IMR-90 (cell line): ENCODE data around the gene CACNA2D3. TPM values are rescaled to one million over a fixed set of nuclear protein-coding genes. Genes with fewer than 3 reads are reported as not detected.
"Not testable (repeated sequence)": the region's sequence is repeated elsewhere in the genome, so short reads cannot be mapped to it uniquely, and the experiment has no call there.

Source experiments
- ATAC-seq: fragments of 200-7000 bp; cut with Tn5 transposase; 2 replicates; pipeline ENCODE4 v1.9.1; 2020; ENCODE audit warnings: low read depth, mild to moderate bottlenecking, moderate library complexity
- BruUV-seq: library from RNA; stranded (reverse); fragments of 400-500 nt; replicated peaks from 2 replicates; lab custom pipeline; 2021; lab: Mats Ljungman, UMichigan
- CTCF ChIA-PET: fragments of 300-600 bp; formaldehyde crosslinking; extraction: SDS; loops from one replicate; lab custom pipeline; 2021; ENCODE audit warnings: antibody characterized with exemption; lab: Yijun Ruan, JAX
- POLR2A ChIA-PET: fragments of 300-600 bp; sonication (Branson Sonifier 250); formaldehyde crosslinking; loops from one replicate; lab custom pipeline; 2022; ENCODE audit warnings: antibody characterized with exemption; ENCODE audit not compliant: unreplicated experiment; lab: Charles Lee
- DNase-seq: peaks from one replicate; pipeline ENCODE4 v3.0.0; 2013
- H2AFZ ChIP-seq: replicated peaks from 2 replicates; pipeline ENCODE3; 2013; ENCODE audit warnings: low read length, mild to moderate bottlenecking; ENCODE audit not compliant: poor library complexity
- H2AK5ac ChIP-seq: 2 replicates; pipeline ENCODE4 v1.6.1; 2013; ENCODE audit warnings: low read depth, low read length, inconsistent platforms
- H2AK9ac ChIP-seq: replicated peaks from 2 replicates; pipeline ENCODE3; 2013; ENCODE audit warnings: mild to moderate bottlenecking, low read depth, low read length, moderate library complexity; ENCODE audit not compliant: poor library complexity
- H2BK120ac ChIP-seq: 2 replicates; pipeline ENCODE4 v1.6.1; 2013; ENCODE audit warnings: low read depth, low read length, inconsistent platforms
- H2BK15ac ChIP-seq: 3 replicates; pipeline ENCODE4 v1.6.1; 2013; ENCODE audit warnings: low read depth, low read length, inconsistent platforms
- H2BK20ac ChIP-seq: 2 replicates; pipeline ENCODE4 v1.6.1; 2013; ENCODE audit warnings: low read depth, mild to moderate bottlenecking, inconsistent platforms, low read length, moderate library complexity
- H2BK5ac ChIP-seq: 2 replicates; pipeline ENCODE4 v1.6.1; 2013; ENCODE audit warnings: mild to moderate bottlenecking, low read depth, low read length, inconsistent platforms; ENCODE audit not compliant: poor library complexity, severe bottlenecking
- H3K14ac ChIP-seq: replicated peaks from 2 replicates; pipeline ENCODE4 v1.6.1; 2013; ENCODE audit warnings: low read depth, low read length, inconsistent platforms
- H3K18ac ChIP-seq: 2 replicates; pipeline ENCODE4 v1.6.1; 2013; ENCODE audit warnings: low read depth, low read length, control low read depth
- H3K23ac ChIP-seq: 2 replicates; pipeline ENCODE4 v1.6.1; 2013; ENCODE audit warnings: low read depth, low read length, inconsistent platforms
- H3K27ac ChIP-seq: 2 replicates; pipeline ENCODE4 v1.5.1; 2013; ENCODE audit warnings: mild to moderate bottlenecking, control low read depth, low read length; ENCODE audit not compliant: insufficient read depth
- H3K27me3 ChIP-seq: 2 replicates; pipeline ENCODE4 v1.6.1; 2013; ENCODE audit warnings: low read length; ENCODE audit not compliant: control insufficient read depth, insufficient read depth
- H3K36me3 ChIP-seq: 2 replicates; pipeline ENCODE4 v1.6.1; 2013; ENCODE audit warnings: low read length, mixed read lengths; ENCODE audit not compliant: control insufficient read depth, insufficient read depth
- H3K4ac ChIP-seq: 2 replicates; pipeline ENCODE4 v1.6.1; 2013; ENCODE audit warnings: low read depth, low read length, inconsistent platforms
- H3K4me1 ChIP-seq: 2 replicates; pipeline ENCODE4 v1.6.1; 2013; ENCODE audit warnings: low read length, mixed read lengths; ENCODE audit not compliant: control insufficient read depth, insufficient read depth
- H3K4me2 ChIP-seq: 2 replicates; pipeline ENCODE4 v1.6.1; 2013; ENCODE audit warnings: low read depth, mild to moderate bottlenecking, control low read depth, low read length, moderate library complexity
- H3K4me3 ChIP-seq: 2 replicates; pipeline ENCODE4 v1.5.1; 2013; ENCODE audit warnings: low read depth, mild to moderate bottlenecking, control low read depth, low read length, moderate library complexity; ENCODE audit not compliant: insufficient read depth
- H3K56ac ChIP-seq: 2 replicates; pipeline ENCODE4 v1.6.1; 2013; ENCODE audit warnings: low read length, inconsistent platforms; ENCODE audit not compliant: insufficient read depth; ENCODE audit errors: extremely low read depth
- H3K79me1 ChIP-seq, 2 experiments: 2 replicates each; pipeline ENCODE4 v1.6.1; 2013; ENCODE audit warnings: low read length in 2 of 2, inconsistent platforms in 1 of 2, low read depth in 1 of 2
- H3K9ac ChIP-seq: 2 replicates; pipeline ENCODE4 v1.6.1; 2013; ENCODE audit warnings: low read depth, low read length, control low read depth
- H3K9me1 ChIP-seq: 2 replicates; pipeline ENCODE4 v1.6.1; 2013; ENCODE audit warnings: low read length, inconsistent platforms; ENCODE audit not compliant: insufficient read depth
- H3K9me3 ChIP-seq: 2 replicates; pipeline ENCODE4 v1.6.1; 2013; ENCODE audit warnings: low read length; ENCODE audit not compliant: control insufficient read depth, insufficient read depth
- H4K20me1 ChIP-seq: 2 replicates; pipeline ENCODE4 v1.6.1; 2013; ENCODE audit warnings: low read length, inconsistent platforms; ENCODE audit not compliant: insufficient read depth
- H4K5ac ChIP-seq: 2 replicates; pipeline ENCODE4 v1.6.1; 2013; ENCODE audit warnings: mild to moderate bottlenecking, low read depth, low read length, control low read depth
- H4K8ac ChIP-seq, 2 experiments: 2 replicates each; pipeline ENCODE4 v1.6.1; 2013; ENCODE audit warnings: low read depth in 2 of 2, low read length in 2 of 2, control low read depth in 1 of 2, inconsistent platforms in 1 of 2
- H4K91ac ChIP-seq: 2 replicates; pipeline ENCODE4 v1.6.1; 2013; ENCODE audit warnings: low read depth, low read length, inconsistent platforms; ENCODE audit not compliant: insufficient read depth
- ELK1 ChIP-seq: fragments of 150-350 bp; IDR thresholded peaks from 2 replicates; pipeline ENCODE4 v1.6.1; 2016; ENCODE audit warnings: low read depth, mild to moderate bottlenecking, low read length, moderate library complexity, borderline replicate concordance
- MAFK ChIP-seq: IDR thresholded peaks from 2 replicates; pipeline ENCODE4 v1.6.1; 2012; ENCODE audit warnings: low read depth, low read length, improper control_type of control experiment
- NFE2L2 ChIP-seq: fragments of 150-350 bp; IDR thresholded peaks from 2 replicates; pipeline ENCODE4 v1.6.1; 2016; ENCODE audit warnings: low read depth, mild to moderate bottlenecking, low read length
- RCOR1 ChIP-seq: IDR thresholded peaks from 2 replicates; pipeline ENCODE4 v1.6.1; 2012; ENCODE audit warnings: mild to moderate bottlenecking, low read length, improper control_type of control experiment; ENCODE audit not compliant: insufficient replicate concordance
- WGBS, 2 experiments: methylation state at CpG; one replicate each; pipeline versions ENCODE4 v1.1.5 to v1.1.7; 2013; ENCODE audit warnings: missing lambda C conversion rate in 2 of 2; ENCODE audit not compliant: insufficient read length in 1 of 2; ENCODE audit errors: extremely low coverage in 2 of 2; 5-methylcytosine and 5-hydroxymethylcytosine counted together
- dilution Hi-C: fragments of 300-500 bp; cut with HindIII; formaldehyde crosslinking; loops from one replicate; pipeline ENCODE4 v1.14.3; 2018; ENCODE audit warnings: low sequenced_read_pairs; ENCODE audit not compliant: unreplicated experiment
- in situ Hi-C: fragments of 300-500 bp; cut with MboI; formaldehyde crosslinking; loops from 3 replicates; pipeline ENCODE4 v1.14.3; 2019; ENCODE audit warnings: low sequenced_read_pairs, inconsistent platforms, mixed read lengths
- intact Hi-C: fragments of 100-400 bp; cut with micrococcal nuclease; formaldehyde crosslinking; loops from 2 replicates; pipeline ENCODE4 v1.10.0; 2022
- polyA plus RNA-seq, 3 experiments: library from polyadenylated mRNA; depleted of rRNA; stranded (reverse); fragments of >200 nt; gene quantifications; 2 replicates each; pipeline ENCODE4 v1.2.3, GENCODE V29; 2012; ENCODE audit warnings: low replicate concordance in 1 of 3
- total RNA-seq: library from RNA; depleted of rRNA; stranded (reverse); fragments of >200 nt; gene quantifications from 2 replicates; pipeline ENCODE4 v1.2.3, GENCODE V29; 2012

The CACNA2D3 gene
- total and polyA plus RNA-seq, 2 of the 4 experiments (the other 2 are of a cell fraction): 0.36 to 0.41 TPM

- no peak overlapping the region for H4K8ac ChIP-seq
- H4K91ac ChIP-seq: no peak overlapping the region
- no peak overlapping the region for H3K23ac ChIP-seq
- ATAC-seq: no peak
- CTCF ChIA-PET: interaction anchor here (0.6 kb wide), 1 partner anchor 35 kb away, joined by 3 read pairs; no protein-coding TSS in a partner anchor
- H3K4me2 ChIP-seq: no peak overlapping the region
- no peak overlapping the region for H4K5ac ChIP-seq
- H3K36me3 ChIP-seq: no peaks in the 10 kb centered on the region
- no peaks in the 10 kb centered on the region for H3K4me1 ChIP-seq
- BruUV-seq: no TSS peak
- H3K18ac ChIP-seq: no peak overlapping the region
- H2BK5ac ChIP-seq: no peak overlapping the region
- no peak overlapping the region for H3K27ac ChIP-seq
- POLR2A ChIA-PET: no interaction called here
- no peak overlapping the region for H3K9ac ChIP-seq
- TF ChIP-seq MAFK (no peak), RCOR1 (no peak), ELK1 (no peak), NFE2L2 (no peak)
- no CpG with 5 or more reads among the region's 11 CpGs for WGBS, 2 experiments
- H2BK120ac ChIP-seq: no peak overlapping the region
- no peak overlapping the region for H2AFZ ChIP-seq
- no peak overlapping the region for H3K14ac ChIP-seq
- no peaks in the 10 kb centered on the region for H3K79me1 ChIP-seq
- no peak overlapping the region for H2AK5ac ChIP-seq
- no peak for DNase-seq
- no peaks in the 10 kb centered on the region for H3K27me3 ChIP-seq
- peaks cover 2% of the 10 kb centered on the region; the same call in 1 of the 2 replicates for H3K9me3 ChIP-seq
- no peaks in the 10 kb centered on the region for H3K9me1 ChIP-seq
- no peak overlapping the region for H2AK9ac ChIP-seq
- in situ Hi-C loops: no loop called here
- dilution Hi-C loops: no loop called here
- H3K56ac ChIP-seq: no peak overlapping the region
- no peak overlapping the region for H3K4me3 ChIP-seq
- H2BK15ac ChIP-seq: no peak overlapping the region
- H4K20me1 ChIP-seq: no peaks in the 10 kb centered on the region
- intact Hi-C loops: no loop called here
- H2BK20ac ChIP-seq: no peak overlapping the region
- no peak overlapping the region for H3K4ac ChIP-seq
Observed at GRCh38 chr3:54104084-54104483, 18.3 kb upstream of the CACNA2D3 start.

- intact Hi-C loops, H2BK20ac ChIP-seq, H3K9me3 ChIP-seq, dilution Hi-C loops, H2BK120ac ChIP-seq, H3K4me2 ChIP-seq, H4K91ac ChIP-seq, in situ Hi-C loops, DNase-seq, H3K79me1 ChIP-seq, H3K56ac ChIP-seq, CTCF ChIA-PET, H3K9ac ChIP-seq, H3K4me1 ChIP-seq, H3K14ac ChIP-seq, H2AFZ ChIP-seq, H3K9me1 ChIP-seq, H2AK9ac ChIP-seq, H2BK15ac ChIP-seq, H3K4ac ChIP-seq, ATAC-seq, POLR2A ChIA-PET, H2BK5ac ChIP-seq, H2AK5ac ChIP-seq, BruUV-seq, H4K8ac ChIP-seq, H4K5ac ChIP-seq, H3K18ac ChIP-seq, H3K4me3 ChIP-seq, H3K36me3 ChIP-seq, H3K23ac ChIP-seq, H4K20me1 ChIP-seq, H3K27ac ChIP-seq: not testable (repeated sequence)
- H3K27me3 ChIP-seq: peaks cover 12% of the 10 kb centered on the region
- 38% methylated on average over 3 of the region's 4 CpGs; no CpG with 5 or more reads in 1 of the 2 experiments for WGBS, 2 experiments
Observed at GRCh38 chr3:54116129-54116528, 6.2 kb upstream of the CACNA2D3 start.
